ENCODE results near the gene PRKN.

PRKN gene

GRCh38 chr6:161959072-161959471, 768.5 kb downstream of the PRKN start:
- no peaks in the 10 kb centered on the region for H3K9me3 ChIP-seq (ENCODE audit: control insufficient read depth in 5 of 5, low read length in 5 of 5)
- no peak overlapping the region for H3K27ac ChIP-seq (ENCODE audit: low read depth, low read length)
- no peak overlapping the region for H3K9ac ChIP-seq (ENCODE audit: low read length in 5 of 5)
- no peaks in the 10 kb centered on the region for H3K27me3 ChIP-seq (ENCODE audit: control insufficient read depth in 5 of 5, insufficient read depth in 4 of 5, low read length in 5 of 5)
- no peak overlapping the region for H3K4me3 ChIP-seq (ENCODE audit: low read depth in 1 of 5, low read length in 5 of 5)
- H3K36me3 ChIP-seq (ENCODE audit: control insufficient read depth in 5 of 5, insufficient read depth in 5 of 5, low read length in 5 of 5) = no peaks in the 10 kb centered on the region
- peaks cover 0 to 6% (median 0%) of the 10 kb centered on the region in 5 donors for H3K4me1 ChIP-seq (ENCODE audit: control insufficient read depth in 5 of 5, insufficient read depth in 5 of 5, low read length in 5 of 5)

- no peaks in the 10 kb centered on the region for H3K9me3 ChIP-seq (ENCODE audit: control insufficient read depth in 5 of 5, low read length in 5 of 5)
- H3K9ac ChIP-seq (ENCODE audit: low read length in 5 of 5) = no peak overlapping the region
- H3K27ac ChIP-seq (ENCODE audit: low read depth, low read length) = no peak overlapping the region
- no peak overlapping the region for H3K4me3 ChIP-seq (ENCODE audit: low read depth in 1 of 5, low read length in 5 of 5)
- no peaks in the 10 kb centered on the region for H3K36me3 ChIP-seq (ENCODE audit: control insufficient read depth in 5 of 5, insufficient read depth in 5 of 5, low read length in 5 of 5)
- H3K27me3 ChIP-seq (ENCODE audit: control insufficient read depth in 5 of 5, insufficient read depth in 4 of 5, low read length in 5 of 5) = no peaks in the 10 kb centered on the region
- H3K4me1 ChIP-seq (ENCODE audit: control insufficient read depth in 5 of 5, insufficient read depth in 5 of 5, low read length in 5 of 5) = peaks cover 0 to 6% (median 0%) of the 10 kb centered on the region in 5 donors
These were observed 771.5 kb downstream of the PRKN start for GRCh38 chr6:161956082-161956481.

GRCh38 chr6:161954699-161955276, 772.8 kb downstream of the PRKN start:
- Histone ChIP-seq H3K27me3 (ENCODE audit: control insufficient read depth in 5 of 5, insufficient read depth in 4 of 5, low read length in 5 of 5) (no peaks in the 10 kb centered on the region), H3K4me3 (ENCODE audit: low read depth in 1 of 5, low read length in 5 of 5) (no peak overlapping the region), H3K27ac (ENCODE audit: low read depth, low read length) (no peak overlapping the region)

GRCh38 chr6:161954077-161954476, 773.5 kb downstream of the PRKN start:
- no peaks in the 10 kb centered on the region for H3K9me3 ChIP-seq (ENCODE audit: control insufficient read depth in 5 of 5, low read length in 5 of 5)
- H3K4me1 ChIP-seq (ENCODE audit: control insufficient read depth in 5 of 5, insufficient read depth in 5 of 5, low read length in 5 of 5) = peaks cover 0 to 6% (median 0%) of the 10 kb centered on the region in 5 donors
- H3K36me3 ChIP-seq (ENCODE audit: control insufficient read depth in 5 of 5, insufficient read depth in 5 of 5, low read length in 5 of 5) = no peaks in the 10 kb centered on the region
- no peak overlapping the region for H3K27ac ChIP-seq (ENCODE audit: low read depth, low read length)
- no peak overlapping the region for H3K4me3 ChIP-seq (ENCODE audit: low read depth in 1 of 5, low read length in 5 of 5)
- no peaks in the 10 kb centered on the region for H3K27me3 ChIP-seq (ENCODE audit: control insufficient read depth in 5 of 5, insufficient read depth in 4 of 5, low read length in 5 of 5)
- H3K9ac ChIP-seq (ENCODE audit: low read length in 5 of 5) = no peak overlapping the region

More at GRCh38 chr6:161954699-161955276, 772.8 kb downstream of the PRKN start:
- no peaks in the 10 kb centered on the region for H3K9me3 ChIP-seq (ENCODE audit: control insufficient read depth in 5 of 5, low read length in 5 of 5)
- no peak overlapping the region for H3K9ac ChIP-seq (ENCODE audit: low read length in 5 of 5)
- H3K4me1 ChIP-seq (ENCODE audit: control insufficient read depth in 5 of 5, insufficient read depth in 5 of 5, low read length in 5 of 5) = peaks cover 0 to 6% (median 0%) of the 10 kb centered on the region in 5 donors
- no peaks in the 10 kb centered on the region for H3K36me3 ChIP-seq (ENCODE audit: control insufficient read depth in 5 of 5, insufficient read depth in 5 of 5, low read length in 5 of 5)

GRCh38 chr6:161951126-161951525, 776.4 kb downstream of the PRKN start:
- no peaks in the 10 kb centered on the region for H3K9me3 ChIP-seq (ENCODE audit: control insufficient read depth in 5 of 5, low read length in 5 of 5)
- H3K4me1 ChIP-seq (ENCODE audit: control insufficient read depth in 5 of 5, insufficient read depth in 5 of 5, low read length in 5 of 5) = peaks cover 0 to 6% (median 0%) of the 10 kb centered on the region in 5 donors
- no peak overlapping the region for H3K9ac ChIP-seq (ENCODE audit: low read length in 5 of 5)
- H3K36me3 ChIP-seq (ENCODE audit: control insufficient read depth in 5 of 5, insufficient read depth in 5 of 5, low read length in 5 of 5) = no peaks in the 10 kb centered on the region
- H3K4me3 ChIP-seq (ENCODE audit: low read depth in 1 of 5, low read length in 5 of 5) = no peak overlapping the region
- no peaks in the 10 kb centered on the region for H3K27me3 ChIP-seq (ENCODE audit: control insufficient read depth in 5 of 5, insufficient read depth in 4 of 5, low read length in 5 of 5)
- H3K27ac ChIP-seq (ENCODE audit: low read depth, low read length) = no peak overlapping the region

- Histone ChIP-seq H3K27ac (ENCODE audit: low read depth, low read length) (no peak overlapping the region), H3K9me3 (ENCODE audit: control insufficient read depth in 5 of 5, low read length in 5 of 5) (no peaks in the 10 kb centered on the region), H3K4me1 (ENCODE audit: control insufficient read depth in 5 of 5, insufficient read depth in 5 of 5, low read length in 5 of 5) (no peaks in the 10 kb centered on the region), H3K27me3 (ENCODE audit: control insufficient read depth in 5 of 5, insufficient read depth in 4 of 5, low read length in 5 of 5) (no peaks in the 10 kb centered on the region), H3K9ac (ENCODE audit: low read length in 5 of 5) (no peak overlapping the region), H3K4me3 (ENCODE audit: low read depth in 1 of 5, low read length in 5 of 5) (no peak overlapping the region), H3K36me3 (ENCODE audit: control insufficient read depth in 5 of 5, insufficient read depth in 5 of 5, low read length in 5 of 5) (no peaks in the 10 kb centered on the region)
These were observed 778.0 kb downstream of the PRKN start for GRCh38 chr6:161949531-161949930.

GRCh38 chr6:161948462-161948861, 779.1 kb downstream of the PRKN start:
- Histone ChIP-seq H3K36me3 (ENCODE audit: control insufficient read depth in 5 of 5, insufficient read depth in 5 of 5, low read length in 5 of 5) (no peaks in the 10 kb centered on the region), H3K4me3 (ENCODE audit: low read depth in 1 of 5, low read length in 5 of 5) (no peak overlapping the region), H3K27me3 (ENCODE audit: control insufficient read depth in 5 of 5, insufficient read depth in 4 of 5, low read length in 5 of 5) (no peaks in the 10 kb centered on the region), H3K9ac (ENCODE audit: low read length in 5 of 5) (no peak overlapping the region), H3K9me3 (ENCODE audit: control insufficient read depth in 5 of 5, low read length in 5 of 5) (no peaks in the 10 kb centered on the region), H3K27ac (ENCODE audit: low read depth, low read length) (no peak overlapping the region), H3K4me1 (ENCODE audit: control insufficient read depth in 5 of 5, insufficient read depth in 5 of 5, low read length in 5 of 5) (no peaks in the 10 kb centered on the region)

GRCh38 chr6:161947371-161947770, 780.2 kb downstream of the PRKN start:
- H3K27me3 ChIP-seq (ENCODE audit: control insufficient read depth in 5 of 5, insufficient read depth in 4 of 5, low read length in 5 of 5) = no peaks in the 10 kb centered on the region
- no peak overlapping the region for H3K9ac ChIP-seq (ENCODE audit: low read length in 5 of 5)
- no peak overlapping the region for H3K27ac ChIP-seq (ENCODE audit: low read depth, low read length)
- H3K36me3 ChIP-seq (ENCODE audit: control insufficient read depth in 5 of 5, insufficient read depth in 5 of 5, low read length in 5 of 5) = no peaks in the 10 kb centered on the region
- H3K9me3 ChIP-seq (ENCODE audit: control insufficient read depth in 5 of 5, low read length in 5 of 5) = no peaks in the 10 kb centered on the region
- H3K4me3 ChIP-seq (ENCODE audit: low read depth in 1 of 5, low read length in 5 of 5) = no peak overlapping the region
- no peaks in the 10 kb centered on the region for H3K4me1 ChIP-seq (ENCODE audit: control insufficient read depth in 5 of 5, insufficient read depth in 5 of 5, low read length in 5 of 5)

- Histone ChIP-seq H3K9ac (ENCODE audit: low read length in 5 of 5) (no peak overlapping the region), H3K36me3 (ENCODE audit: control insufficient read depth in 5 of 5, insufficient read depth in 5 of 5, low read length in 5 of 5) (no peaks in the 10 kb centered on the region), H3K27ac (ENCODE audit: low read depth, low read length) (no peak overlapping the region), H3K9me3 (ENCODE audit: control insufficient read depth in 5 of 5, low read length in 5 of 5) (no peaks in the 10 kb centered on the region), H3K4me1 (ENCODE audit: control insufficient read depth in 5 of 5, insufficient read depth in 5 of 5, low read length in 5 of 5) (no peaks in the 10 kb centered on the region), H3K4me3 (ENCODE audit: low read depth in 1 of 5, low read length in 5 of 5) (no peak overlapping the region), H3K27me3 (ENCODE audit: control insufficient read depth in 5 of 5, insufficient read depth in 4 of 5, low read length in 5 of 5) (no peaks in the 10 kb centered on the region)
These were observed 781.1 kb downstream of the PRKN start for GRCh38 chr6:161946461-161946860.

- Histone ChIP-seq H3K27me3 (ENCODE audit: control insufficient read depth in 5 of 5, insufficient read depth in 4 of 5, low read length in 5 of 5) (no peaks in the 10 kb centered on the region), H3K4me3 (ENCODE audit: low read depth in 1 of 5, low read length in 5 of 5) (no peak overlapping the region), H3K9me3 (ENCODE audit: control insufficient read depth in 5 of 5, low read length in 5 of 5) (no peaks in the 10 kb centered on the region), H3K9ac (ENCODE audit: low read length in 5 of 5) (no peak overlapping the region), H3K36me3 (ENCODE audit: control insufficient read depth in 5 of 5, insufficient read depth in 5 of 5, low read length in 5 of 5) (no peaks in the 10 kb centered on the region), H3K27ac (ENCODE audit: low read depth, low read length) (no peak overlapping the region), H3K4me1 (ENCODE audit: control insufficient read depth in 5 of 5, insufficient read depth in 5 of 5, low read length in 5 of 5) (no peaks in the 10 kb centered on the region)
These were observed 784.0 kb downstream of the PRKN start for GRCh38 chr6:161943561-161943960.

- Histone ChIP-seq H3K9ac (ENCODE audit: low read length in 5 of 5) (no peak overlapping the region), H3K9me3 (ENCODE audit: control insufficient read depth in 5 of 5, low read length in 5 of 5) (no peaks in the 10 kb centered on the region), H3K36me3 (ENCODE audit: control insufficient read depth in 5 of 5, insufficient read depth in 5 of 5, low read length in 5 of 5) (no peaks in the 10 kb centered on the region), H3K4me3 (ENCODE audit: low read depth in 1 of 5, low read length in 5 of 5) (no peak overlapping the region), H3K27me3 (ENCODE audit: control insufficient read depth in 5 of 5, insufficient read depth in 4 of 5, low read length in 5 of 5) (no peaks in the 10 kb centered on the region), H3K27ac (ENCODE audit: low read depth, low read length) (no peak overlapping the region), H3K4me1 (ENCODE audit: control insufficient read depth in 5 of 5, insufficient read depth in 5 of 5, low read length in 5 of 5) (no peaks in the 10 kb centered on the region)
These were observed 786.0 kb downstream of the PRKN start for GRCh38 chr6:161941565-161941964.
